Endothelial cell of umbilical vein (primary cell): ENCODE results near the gene LIPJ. TPM values are rescaled to one million over a fixed set of nuclear protein-coding genes. Genes with fewer than 3 reads are reported as not detected.

Experiments used
- BruUV-seq: library from RNA; stranded (reverse); fragments of 400-500 nt; replicated peaks from 2 replicates; lab custom pipeline; 2021; lab: Mats Ljungman, UMichigan
- CTCF ChIA-PET: fragments of 300-600, 350-600 bp; sonication (Branson Sonifier 250); formaldehyde crosslinking; loops from one replicate; lab custom pipeline; 2021; ENCODE audit warnings: antibody characterized with exemption, inconsistent platforms; lab: Charles Lee
- POLR2A ChIA-PET: fragments of 300-600, 350-600 bp; sonication (Branson Sonifier 250); formaldehyde crosslinking; loops from one replicate; lab custom pipeline; 2021; ENCODE audit warnings: antibody characterized with exemption, inconsistent platforms; lab: Charles Lee
- DNase-seq: peaks from one replicate; pipeline ENCODE4 v3.0.0-alpha.2; 2011; ENCODE audit warnings: low read depth, low spot score
- FAIRE-seq: peaks from 2 replicates; lab custom pipeline; 2011; peaks lifted over from hg19 to GRCh38; lab: Jason Lieb, UNC
- H2AFZ ChIP-seq: 2 replicates; pipeline ENCODE4 v1.6.0; 2012; ENCODE audit warnings: low read depth, low read length, control low read depth, inconsistent platforms
- H3K27ac ChIP-seq: 2 replicates; pipeline ENCODE4 v1.5.1; 2011; ENCODE audit warnings: low read depth, mild to moderate bottlenecking, control low read depth, low read length, moderate library complexity; ENCODE audit not compliant: insufficient read depth
- H3K27me3 ChIP-seq, 2 experiments: 2 replicates each; pipeline versions ENCODE4 v1.6.0 to v1.6.1; 2011; ENCODE audit warnings: low read length in 2 of 2, mixed read lengths in 1 of 2; ENCODE audit not compliant: control insufficient read depth in 2 of 2, insufficient read depth in 2 of 2
- H3K36me3 ChIP-seq, 2 experiments: 2 replicates in 1 of 2; 3 replicates in 1 of 2; pipeline ENCODE4 v1.5.1; 2011; ENCODE audit warnings: low read length in 2 of 2, mild to moderate bottlenecking in 1 of 2, moderate library complexity in 1 of 2; ENCODE audit not compliant: control insufficient read depth in 2 of 2, insufficient read depth in 2 of 2; ENCODE audit errors: extremely low read depth in 1 of 2
- H3K4me1 ChIP-seq: 3 replicates; pipeline ENCODE4 v1.5.1; 2011; ENCODE audit warnings: mild to moderate bottlenecking, low read length; ENCODE audit not compliant: control insufficient read depth, insufficient read depth; ENCODE audit errors: extremely low read depth
- H3K4me2 ChIP-seq: 2 replicates; pipeline ENCODE4 v1.6.1; 2011; ENCODE audit warnings: low read length, control low read depth, mixed read lengths; ENCODE audit not compliant: insufficient read depth
- H3K4me3 ChIP-seq, 3 experiments: fragments of 200-600 bp in 1 of 3; sonication (generic), shearing (Covaris generic) in 1 of 3; replicated peaks in 1 of 3; 2 replicates each; pipeline ENCODE4 v1.5.1; 2011 to 2016; ENCODE audit warnings: control low read depth in 3 of 3, low read length in 3 of 3, mild to moderate bottlenecking in 2 of 3, inconsistent platforms in 1 of 3, low read depth in 1 of 3, moderate library complexity in 1 of 3; ENCODE audit not compliant: insufficient read depth in 1 of 3
- H3K79me2 ChIP-seq: 2 replicates; pipeline ENCODE4 v1.6.0; 2012; ENCODE audit warnings: low read length, inconsistent platforms; ENCODE audit not compliant: control insufficient read depth, insufficient read depth
- H3K9ac ChIP-seq: replicated peaks from 2 replicates; pipeline ENCODE3; 2011; ENCODE audit warnings: low read length, control low read depth; ENCODE audit not compliant: insufficient read depth; ENCODE audit errors: extremely low read depth
- H3K9me1 ChIP-seq: replicated peaks from 3 replicates; pipeline ENCODE4 v1.6.0; 2011; ENCODE audit warnings: mild to moderate bottlenecking, low read length; ENCODE audit not compliant: control insufficient read depth, insufficient read depth; ENCODE audit errors: extremely low read depth
- H3K9me3 ChIP-seq: replicated peaks from 2 replicates; pipeline ENCODE4 v1.5.1; 2012; ENCODE audit warnings: low read length, inconsistent platforms; ENCODE audit not compliant: control insufficient read depth, insufficient read depth
- H4K20me1 ChIP-seq: replicated peaks from 2 replicates; pipeline ENCODE3; 2011; ENCODE audit warnings: mild to moderate bottlenecking, low read length; ENCODE audit not compliant: control insufficient read depth, insufficient read depth; ENCODE audit errors: extremely low read depth
- EZH2 ChIP-seq: IDR thresholded peaks from 2 replicates; pipeline ENCODE4 v1.6.1; 2012; ENCODE audit warnings: borderline replicate concordance, low read depth, mild to moderate bottlenecking, moderate library complexity, low read length, inconsistent platforms; ENCODE audit not compliant: severe bottlenecking
- FOS ChIP-seq: IDR thresholded peaks from 2 replicates; pipeline ENCODE4 v1.6.1; 2011; ENCODE audit warnings: mild to moderate bottlenecking, low read length, moderate library complexity, borderline replicate concordance; ENCODE audit not compliant: insufficient read depth
- GATA2 ChIP-seq: IDR thresholded peaks from 2 replicates; pipeline ENCODE4 v1.7.0; 2011; ENCODE audit warnings: low read depth, mild to moderate bottlenecking, moderate library complexity, mixed read lengths, low read length; ENCODE audit not compliant: insufficient read length, insufficient read depth
- JUN ChIP-seq: IDR thresholded peaks from 2 replicates; pipeline ENCODE4 v1.6.1; 2011; ENCODE audit warnings: borderline replicate concordance, low read depth; ENCODE audit not compliant: insufficient read length, insufficient read depth
- MYC ChIP-seq: IDR thresholded peaks from one replicate; pipeline ENCODE4 v1.6.1; 2011; ENCODE audit warnings: mild to moderate bottlenecking, low read depth, low read length
- dilution Hi-C: fragments of 300-500 bp; cut with MboI; formaldehyde crosslinking; loops from one replicate; pipeline ENCODE4 v1.15.0; 2019; ENCODE audit warnings: low sequenced_read_pairs; ENCODE audit not compliant: extremely low pct_ligation_motif_present
- intact Hi-C: fragments of 100-400 bp; cut with micrococcal nuclease; formaldehyde crosslinking; loops from one replicate; pipeline ENCODE4 v1.10.0; 2022
- polyA plus RNA-seq, 4 experiments: library from polyadenylated mRNA; depleted of rRNA in 3 of 4; stranded (reverse) in 3 of 4; unstranded in 1 of 4; fragments of >200 nt; gene quantifications; 2 replicates each; pipeline versions ENCODE4 v1.2.1 to v1.2.3, GENCODE V29; 2011 to 2012; ENCODE audit warnings: missing spikeins in 1 of 4
- total RNA-seq: library from RNA; stranded (reverse); gene quantifications from 2 replicates; pipeline ENCODE4 v1.2.3, GENCODE V29; 2021
- TF ChIP-seq, protein P1 (sequence below): IDR thresholded peaks from 2 replicates; pipeline ENCODE4 v1.6.1; 2011; ENCODE audit not compliant: insufficient read depth, insufficient read length

Gene LIPJ
- total and polyA plus RNA-seq, 2 donors (not counting 3 experiments of a cell fraction or from before 2014, with no cell fraction given): 0.09 TPM; not detected in 1

DNA sequence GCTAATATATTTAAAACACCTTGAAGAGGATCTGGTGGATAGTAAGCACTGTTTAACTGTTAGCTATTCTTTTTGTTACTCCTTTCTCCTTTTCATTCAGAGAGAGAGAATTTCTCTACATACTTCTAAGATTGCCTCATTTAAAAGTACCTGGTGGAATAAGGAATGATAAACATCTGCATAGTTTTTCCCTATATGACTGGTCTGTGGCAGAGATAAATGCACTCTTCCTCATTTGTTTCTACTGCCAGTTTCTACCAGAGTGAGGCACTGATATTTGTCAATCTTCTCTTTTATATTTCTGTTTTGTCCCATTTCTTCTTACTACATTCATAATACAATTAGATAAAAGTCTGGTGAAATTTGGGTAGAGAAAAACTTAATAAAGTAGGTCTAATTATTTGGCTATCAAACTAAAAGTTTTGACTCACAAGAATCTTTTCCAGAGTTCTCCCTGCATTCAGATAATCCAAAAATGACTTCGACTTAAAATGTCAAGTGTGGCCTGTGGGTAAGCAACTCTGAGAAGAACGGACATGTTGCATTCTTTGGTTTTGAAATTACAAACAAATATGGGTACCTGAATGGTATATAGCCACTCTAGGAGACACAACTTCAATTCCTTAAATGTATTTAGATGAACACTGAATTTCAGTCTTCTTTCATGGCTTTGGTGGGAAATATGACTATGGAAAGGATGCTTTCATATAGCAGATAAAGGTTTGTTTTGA, 42.3 kb upstream of the LIPJ start:
- no peaks in the 10 kb centered on the region for H3K79me2 ChIP-seq
- no TSS peak for BruUV-seq
- H3K9me1 ChIP-seq: no peaks in the 10 kb centered on the region
- no peak overlapping the region for H3K4me2 ChIP-seq
- TF ChIP-seq JUN (no peak), EZH2 (no peak), MYC (no peak), GATA2 (no peak), FOS (no peak)
- TF ChIP-seq, protein P1, sequence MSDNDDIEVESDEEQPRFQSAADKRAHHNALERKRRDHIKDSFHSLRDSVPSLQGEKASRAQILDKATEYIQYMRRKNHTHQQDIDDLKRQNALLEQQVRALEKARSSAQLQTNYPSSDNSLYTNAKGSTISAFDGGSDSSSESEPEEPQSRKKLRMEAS: no peak
- ChIA-PET CTCF (interaction anchor here (0.5 to 0.7 kb wide), 2 partner anchors 21 to 215 kb away, joined by 3 to 4 read pairs; no protein-coding TSS in a partner anchor), POLR2A (no interaction called here)
- H2AFZ ChIP-seq: no peak overlapping the region
- H3K36me3 ChIP-seq: no peaks in the 10 kb centered on the region
- H3K27me3 ChIP-seq: no peaks in the 10 kb centered on the region
- intact Hi-C loops (no loop called here), dilution Hi-C loops (no loop called here)
- H4K20me1 ChIP-seq: no peaks in the 10 kb centered on the region
- no peak overlapping the region for H3K27ac ChIP-seq
- H3K4me1 ChIP-seq: peaks cover 9% of the 10 kb centered on the region
- FAIRE-seq (no peak), DNase-seq (no peak)
- H3K9me3 ChIP-seq: no peaks in the 10 kb centered on the region
- no peak overlapping the region for H3K9ac ChIP-seq
- no peak overlapping the region for H3K4me3 ChIP-seq

DNA sequence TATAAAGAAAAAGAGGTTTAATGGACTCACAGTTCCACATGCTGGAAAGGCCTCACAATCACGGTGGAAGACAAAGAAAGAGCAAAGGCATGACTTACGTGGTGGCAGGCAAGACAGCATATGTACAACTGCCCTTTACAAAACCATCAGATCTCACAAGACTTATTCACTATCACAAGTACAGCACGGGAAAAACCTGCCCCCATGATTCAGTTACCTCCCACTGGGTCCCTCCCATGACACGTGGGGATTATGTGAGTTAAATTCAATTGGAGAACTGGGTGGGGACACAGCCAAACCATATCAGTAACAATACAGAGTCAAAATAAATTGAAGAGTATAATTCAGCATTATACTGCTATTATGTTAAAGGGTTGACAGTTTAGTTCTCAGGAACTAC, 41.2 kb upstream of the LIPJ start:
- Histone ChIP-seq H3K27ac (no peak overlapping the region), H3K4me2 (no peak overlapping the region), H3K79me2 (no peaks in the 10 kb centered on the region), H3K27me3 (no peaks in the 10 kb centered on the region), H3K9me1 (no peaks in the 10 kb centered on the region), H2AFZ (no peak overlapping the region), H3K4me1 (peaks cover 9% of the 10 kb centered on the region), H4K20me1 (no peaks in the 10 kb centered on the region), H3K9me3 (no peaks in the 10 kb centered on the region), H3K36me3 (no peaks in the 10 kb centered on the region), H3K4me3 (no peak overlapping the region), H3K9ac (no peak overlapping the region)
- intact Hi-C loops (no loop called here), dilution Hi-C loops (no loop called here)
- DNase-seq (no peak), FAIRE-seq (no peak)
- ChIA-PET CTCF (interaction anchor here (1.0 kb wide), 1 partner anchor 9 kb away, joined by 3 read pairs; no protein-coding TSS in a partner anchor), POLR2A (no interaction called here)
- no peak for TF ChIP-seq EZH2
- TF ChIP-seq, protein P1: no peak
- BruUV-seq: no TSS peak
